SK-N-SH (cell line): ENCODE measurements around the gene TGFBRAP1. TPM values are rescaled to one million over a fixed set of nuclear protein-coding genes. Genes with fewer than 3 reads are reported as not detected.
"Not testable (repeated sequence)": the region's sequence is repeated elsewhere in the genome, so short reads cannot be mapped to it uniquely, and the experiment has no call there.

Source experiments
- CTCF ChIA-PET: fragments of 300-600, 350-600 bp; formaldehyde crosslinking; extraction: SDS; loops from one replicate; lab custom pipeline; 2021; lab: Yijun Ruan, JAX
- POLR2A ChIA-PET: fragments of 350-600 bp; sonication (Branson Sonifier 250); formaldehyde crosslinking; extraction: SDS; loops from one replicate; lab custom pipeline; 2020; ENCODE audit warnings: antibody characterized with exemption, inconsistent platforms; lab: Yijun Ruan, JAX
- DNase-seq: peaks from one replicate; pipeline ENCODE4 v3.0.0; 2012
- H2AFZ ChIP-seq: fragments of 200-600 bp; sonication (generic); 2 replicates; pipeline ENCODE4 v1.8.1; 2016; ENCODE audit warnings: antibody characterized with exemption, mild to moderate bottlenecking, low read depth
- H3F3A ChIP-seq: fragments of 200-600 bp; sonication (generic); replicated peaks from 2 replicates; pipeline ENCODE3; 2016; ENCODE audit warnings: antibody characterized with exemption, mild to moderate bottlenecking; ENCODE audit not compliant: insufficient read depth
- H3K27ac ChIP-seq, 2 experiments: fragments of 200-500 bp in 1 of 2; fragments of 200-600 bp in 1 of 2; sonication (Bioruptor generic) in 1 of 2; sonication (generic), shearing (Covaris generic) in 1 of 2; 2 replicates each; pipeline versions ENCODE4 v1.5.1 to v1.6.1; 2014 to 2016; ENCODE audit warnings: low read depth in 2 of 2, inconsistent platforms in 1 of 2, low read length in 1 of 2, mild to moderate bottlenecking in 1 of 2, mixed read lengths in 1 of 2
- H3K27me3 ChIP-seq: fragments of 200-600 bp; sonication (generic), shearing (Covaris generic); 2 replicates; pipeline ENCODE4 v1.6.1; 2016; ENCODE audit warnings: mixed run types; ENCODE audit not compliant: insufficient read depth
- H3K36me3 ChIP-seq, 2 experiments: fragments of 200-500 bp in 1 of 2; fragments of 200-600 bp in 1 of 2; sonication (Bioruptor generic) in 1 of 2; sonication (generic) in 1 of 2; replicated peaks in 1 of 2; 2 replicates each; pipeline versions ENCODE3 to v1.5.1; 2014 to 2016; ENCODE audit warnings: low read length in 1 of 2, mild to moderate bottlenecking in 1 of 2; ENCODE audit not compliant: insufficient read depth in 2 of 2, control insufficient read depth in 1 of 2
- H3K4me1 ChIP-seq, 2 experiments: fragments of 200-500 bp in 1 of 2; fragments of 200-600 bp in 1 of 2; sonication (Bioruptor generic) in 1 of 2; sonication (generic), shearing (Covaris generic) in 1 of 2; 2 replicates each; pipeline versions ENCODE4 v1.5.1 to v1.6.1; 2014 to 2016; ENCODE audit warnings: low read depth in 1 of 2, low read length in 1 of 2, mixed run types in 1 of 2; ENCODE audit not compliant: insufficient read depth in 2 of 2, control insufficient read depth in 1 of 2
- H3K4me2 ChIP-seq: fragments of 200-600 bp; sonication (generic), shearing (Covaris generic); 2 replicates; pipeline ENCODE4 v1.6.1; 2017; ENCODE audit warnings: mixed run types
- H3K4me3 ChIP-seq, 2 experiments: fragments of 200-500 bp in 1 of 2; fragments of 200-600 bp in 1 of 2; sonication (Bioruptor generic) in 1 of 2; sonication (generic), shearing (Covaris generic) in 1 of 2; 2 replicates each; pipeline versions ENCODE4 v1.5.1 to v1.8.1; 2014 to 2016; ENCODE audit warnings: low read depth in 2 of 2, inconsistent platforms in 1 of 2, low read length in 1 of 2, mild to moderate bottlenecking in 1 of 2, mixed read lengths in 1 of 2, moderate library complexity in 1 of 2
- H3K79me2 ChIP-seq: fragments of 200-600 bp; sonication (generic); 2 replicates; pipeline ENCODE4 v1.8.1; 2017; ENCODE audit warnings: mild to moderate bottlenecking; ENCODE audit not compliant: insufficient read depth
- H3K9ac ChIP-seq: fragments of 200-600 bp; sonication (generic); 2 replicates; pipeline ENCODE4 v1.6.1; 2017; ENCODE audit warnings: mixed run types
- H3K9me2 ChIP-seq: fragments of 200-600 bp; sonication (generic); 2 replicates; pipeline ENCODE4 v1.6.1; 2017; ENCODE audit warnings: mixed run types
- H3K9me3 ChIP-seq: fragments of 200-600 bp; sonication (generic); 2 replicates; pipeline ENCODE4 v1.6.1; 2017; ENCODE audit warnings: mixed run types, mild to moderate bottlenecking, moderate library complexity
- H4K20me1 ChIP-seq: fragments of 200-600 bp; sonication (generic); 2 replicates; pipeline ENCODE4 v1.6.1; 2017; ENCODE audit warnings: mild to moderate bottlenecking, mixed run types; ENCODE audit not compliant: insufficient read depth
- CHD2 ChIP-seq: fragments of 150-350 bp; IDR thresholded peaks from 2 replicates; pipeline ENCODE4 v1.6.1; 2018; ENCODE audit warnings: low read length; ENCODE audit not compliant: partially characterized antibody
- CTCF ChIP-seq: fragments of 200-600 bp; sonication (generic); IDR thresholded peaks from 2 replicates; pipeline ENCODE4 v1.6.1; 2017; ENCODE audit warnings: antibody characterized with exemption, mild to moderate bottlenecking, moderate library complexity
- JUND ChIP-seq: IDR thresholded peaks from 2 replicates; pipeline ENCODE4 v1.4.0; 2012
- MEF2A ChIP-seq: IDR thresholded peaks from 2 replicates; pipeline ENCODE4 v1.4.0; 2012; ENCODE audit warnings: low read depth, borderline replicate concordance
- MXI1 ChIP-seq: IDR thresholded peaks from 2 replicates; pipeline ENCODE4 v1.6.1; 2012; ENCODE audit warnings: mild to moderate bottlenecking, low read depth, low read length, improper control_type of control experiment
- RFX5 ChIP-seq: IDR thresholded peaks from 2 replicates; pipeline ENCODE4 v1.6.1; 2012; ENCODE audit warnings: mild to moderate bottlenecking, improper control_type of control experiment, low read length
- SIN3A ChIP-seq: IDR thresholded peaks from 2 replicates; pipeline ENCODE4 v1.6.1; 2012; ENCODE audit warnings: low read depth, mild to moderate bottlenecking, low read length, moderate library complexity, borderline replicate concordance
- TCF12 ChIP-seq: IDR thresholded peaks from 2 replicates; pipeline ENCODE4 v1.4.0; 2012
- WGBS: methylation state at CpG from one replicate; pipeline ENCODE4 v1.1.6; 2017; ENCODE audit warnings: low lambda C conversion rate; 5-methylcytosine and 5-hydroxymethylcytosine counted together
- polyA plus RNA-seq, 3 experiments: library from polyadenylated mRNA; depleted of rRNA; stranded (reverse); fragments of >200 nt; gene quantifications; 2 replicates each; pipeline ENCODE4 v1.2.3, GENCODE V29; 2012
- TF ChIP-seq, protein P1 (sequence below): IDR thresholded peaks from 2 replicates; pipeline ENCODE4 v1.6.1; 2012; ENCODE audit warnings: mild to moderate bottlenecking, low read depth, low read length, moderate library complexity

The TGFBRAP1 gene
- polyA plus RNA-seq, 1 of the 3 experiments (the other 2 are of a cell fraction) = 5.7 TPM

DNA sequence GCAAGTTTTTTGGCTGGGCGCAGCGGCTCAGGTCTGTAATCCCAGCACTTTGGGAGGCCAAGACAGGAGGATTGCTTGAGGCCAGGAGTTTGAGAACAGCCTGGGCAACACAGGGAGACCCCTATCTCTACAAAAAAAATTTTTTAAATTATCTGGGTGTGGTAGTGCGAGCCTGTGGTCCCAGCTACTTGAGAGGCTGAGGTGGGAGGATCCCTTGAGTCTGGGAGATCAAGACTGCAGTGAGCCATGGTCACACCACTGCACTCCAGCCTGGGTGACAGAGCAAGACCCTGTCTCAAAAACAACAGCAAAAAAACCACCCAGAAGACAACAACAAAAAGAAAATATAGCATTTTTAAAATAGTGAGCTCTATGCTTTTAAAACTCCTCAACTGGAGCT, 2.3 kb downstream of the TGFBRAP1 start:
- H3K4me2 ChIP-seq, H3K9me3 ChIP-seq, H3K27me3 ChIP-seq, H2AFZ ChIP-seq, H4K20me1 ChIP-seq, POLR2A ChIA-PET, H3K4me3 ChIP-seq, H3K36me3 ChIP-seq, H3K9ac ChIP-seq, H3K9me2 ChIP-seq, DNase-seq, H3F3A ChIP-seq, H3K27ac ChIP-seq: not testable (repeated sequence)
- 93% methylated on average over 3 of the region's 3 CpGs for WGBS
- CTCF ChIA-PET = interaction anchor here (0.6 kb wide), 1 partner anchor 35 kb away, joined by 3 read pairs; no protein-coding TSS in a partner anchor
- H3K79me2 ChIP-seq = peaks cover 35% of the 10 kb centered on the region
- H3K4me1 ChIP-seq = peaks cover 0 to 15% of the 10 kb centered on the region in 2 experiments

DNA sequence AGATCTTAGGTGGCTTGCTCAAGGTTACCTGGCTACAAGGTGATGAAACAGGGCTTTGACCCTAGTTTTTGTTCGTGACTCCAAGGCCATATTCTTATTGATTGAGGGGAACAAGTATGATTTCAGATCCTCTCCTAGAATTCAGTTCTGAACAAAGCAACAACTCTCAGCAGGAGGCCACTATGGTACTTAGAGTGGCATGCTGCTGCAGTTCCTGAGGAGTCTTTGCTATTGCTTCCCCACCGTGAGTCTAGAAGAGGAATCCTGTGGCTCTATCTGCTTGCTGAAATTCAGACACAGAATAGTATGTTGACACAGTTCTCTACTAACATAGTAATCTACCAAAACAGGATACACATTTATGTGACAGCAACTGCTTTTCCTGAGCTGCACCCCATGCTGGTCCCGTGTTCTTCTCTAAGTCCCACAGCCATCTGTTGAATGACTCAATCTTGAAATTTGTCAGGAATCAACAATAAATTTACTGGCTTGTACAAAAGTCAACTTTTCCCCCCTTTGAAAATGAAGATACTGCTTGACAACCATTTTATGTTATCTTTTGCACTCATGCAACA, 4.1 kb downstream of the TGFBRAP1 start:
- Histone ChIP-seq H4K20me1 (no peaks in the 10 kb centered on the region), H3K4me3 (no peak overlapping the region), H3K27me3 (no peaks in the 10 kb centered on the region), H2AFZ (no peak overlapping the region), H3K9ac (no peak overlapping the region), H3F3A (no peaks in the 10 kb centered on the region), H3K4me1 (peaks cover 0 to 12% of the 10 kb centered on the region in 2 experiments), H3K27ac (0 out of 4 replicates have a peak overlapping the region, but pooled peaks of 1 of the 2 experiments have one; percentile 19), H3K9me2 (no peaks in the 10 kb centered on the region), H3K79me2 (peaks cover 39% of the 10 kb centered on the region), H3K9me3 (no peaks in the 10 kb centered on the region), H3K4me2 (no peak overlapping the region), H3K36me3 (peaks cover 0 to 3% of the 10 kb centered on the region in 2 experiments)
- TF ChIP-seq TCF12 (0 out of 2 replicates have a peak, but pooled peaks have one; percentile 15), JUND (no peak), CTCF (no peak)
- WGBS = 77% methylated on average over 3 of the region's 3 CpGs
- ChIA-PET POLR2A (no interaction called here), CTCF (interaction anchor here (1.2 to 1.8 kb wide), 2 partner anchors 9 to 31 kb away, joined by 3 to 4 read pairs; no protein-coding TSS in a partner anchor)
- DNase-seq = no peak

DNA sequence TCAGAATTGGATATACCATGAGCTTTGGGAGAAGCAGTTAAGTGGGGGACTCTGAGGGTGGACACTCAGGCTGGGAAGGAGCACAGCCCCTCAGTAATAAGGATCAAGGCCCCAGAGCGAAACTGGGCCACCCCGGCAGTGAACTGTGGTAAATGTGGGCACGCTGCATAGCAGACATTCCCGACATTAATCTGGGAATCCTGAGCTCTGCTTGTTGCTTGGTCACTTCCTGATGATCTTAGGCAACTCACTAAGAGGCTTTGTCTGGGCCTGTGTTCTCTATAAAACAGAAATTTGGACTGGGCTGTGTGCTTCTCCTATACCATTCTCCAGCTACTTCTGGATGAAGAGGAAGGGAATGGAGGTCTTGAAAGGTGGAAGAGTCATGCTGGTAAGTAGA, 4.8 kb downstream of the TGFBRAP1 start:
- Histone ChIP-seq H3K36me3 (peaks cover 0 to 3% of the 10 kb centered on the region in 2 experiments), H3K9ac (no peak overlapping the region), H4K20me1 (no peaks in the 10 kb centered on the region), H3K9me2 (no peaks in the 10 kb centered on the region), H3K4me2 (no peak overlapping the region), H3F3A (no peaks in the 10 kb centered on the region), H3K79me2 (peaks cover 33% of the 10 kb centered on the region), H3K4me3 (no peak overlapping the region), H3K27ac (peak overlapping the region in 1 of 2 experiments; percentile 22; a peak in 2 of 4 replicates), H3K27me3 (no peaks in the 10 kb centered on the region), H3K9me3 (no peaks in the 10 kb centered on the region), H2AFZ (no peak overlapping the region), H3K4me1 (peaks cover 0 to 8% of the 10 kb centered on the region in 2 experiments; a peak in 2 of 4 replicates)
- DNase-seq = no peak
- TF ChIP-seq CHD2 = no peak
- TF ChIP-seq MEF2A = no peak
- TF ChIP-seq, protein P1, sequence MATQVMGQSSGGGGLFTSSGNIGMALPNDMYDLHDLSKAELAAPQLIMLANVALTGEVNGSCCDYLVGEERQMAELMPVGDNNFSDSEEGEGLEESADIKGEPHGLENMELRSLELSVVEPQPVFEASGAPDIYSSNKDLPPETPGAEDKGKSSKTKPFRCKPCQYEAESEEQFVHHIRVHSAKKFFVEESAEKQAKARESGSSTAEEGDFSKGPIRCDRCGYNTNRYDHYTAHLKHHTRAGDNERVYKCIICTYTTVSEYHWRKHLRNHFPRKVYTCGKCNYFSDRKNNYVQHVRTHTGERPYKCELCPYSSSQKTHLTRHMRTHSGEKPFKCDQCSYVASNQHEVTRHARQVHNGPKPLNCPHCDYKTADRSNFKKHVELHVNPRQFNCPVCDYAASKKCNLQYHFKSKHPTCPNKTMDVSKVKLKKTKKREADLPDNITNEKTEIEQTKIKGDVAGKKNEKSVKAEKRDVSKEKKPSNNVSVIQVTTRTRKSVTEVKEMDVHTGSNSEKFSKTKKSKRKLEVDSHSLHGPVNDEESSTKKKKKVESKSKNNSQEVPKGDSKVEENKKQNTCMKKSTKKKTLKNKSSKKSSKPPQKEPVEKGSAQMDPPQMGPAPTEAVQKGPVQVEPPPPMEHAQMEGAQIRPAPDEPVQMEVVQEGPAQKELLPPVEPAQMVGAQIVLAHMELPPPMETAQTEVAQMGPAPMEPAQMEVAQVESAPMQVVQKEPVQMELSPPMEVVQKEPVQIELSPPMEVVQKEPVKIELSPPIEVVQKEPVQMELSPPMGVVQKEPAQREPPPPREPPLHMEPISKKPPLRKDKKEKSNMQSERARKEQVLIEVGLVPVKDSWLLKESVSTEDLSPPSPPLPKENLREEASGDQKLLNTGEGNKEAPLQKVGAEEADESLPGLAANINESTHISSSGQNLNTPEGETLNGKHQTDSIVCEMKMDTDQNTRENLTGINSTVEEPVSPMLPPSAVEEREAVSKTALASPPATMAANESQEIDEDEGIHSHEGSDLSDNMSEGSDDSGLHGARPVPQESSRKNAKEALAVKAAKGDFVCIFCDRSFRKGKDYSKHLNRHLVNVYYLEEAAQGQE = no peak
- TF ChIP-seq SIN3A = no peak
- no peak for TF ChIP-seq RFX5
- TF ChIP-seq MXI1 = no peak
- WGBS = 92% methylated on average over 4 of the region's 4 CpGs
- ChIA-PET CTCF (interaction anchor here (1.2 to 1.8 kb wide), 2 partner anchors 8 to 30 kb away, joined by 3 to 4 read pairs; no protein-coding TSS in a partner anchor), POLR2A (no interaction called here)
